NOMO-1 treated with DMSO at 0.1 percent for 48 hours (cell line): ENCODE measurements around the gene ZNF423.

Source experiments
- DNase-seq: peaks from one replicate; lab custom pipeline; 2025; ENCODE audit not compliant: unreplicated experiment; lab: John Stamatoyannopoulos, UW

ZNF423 gene

DNA sequence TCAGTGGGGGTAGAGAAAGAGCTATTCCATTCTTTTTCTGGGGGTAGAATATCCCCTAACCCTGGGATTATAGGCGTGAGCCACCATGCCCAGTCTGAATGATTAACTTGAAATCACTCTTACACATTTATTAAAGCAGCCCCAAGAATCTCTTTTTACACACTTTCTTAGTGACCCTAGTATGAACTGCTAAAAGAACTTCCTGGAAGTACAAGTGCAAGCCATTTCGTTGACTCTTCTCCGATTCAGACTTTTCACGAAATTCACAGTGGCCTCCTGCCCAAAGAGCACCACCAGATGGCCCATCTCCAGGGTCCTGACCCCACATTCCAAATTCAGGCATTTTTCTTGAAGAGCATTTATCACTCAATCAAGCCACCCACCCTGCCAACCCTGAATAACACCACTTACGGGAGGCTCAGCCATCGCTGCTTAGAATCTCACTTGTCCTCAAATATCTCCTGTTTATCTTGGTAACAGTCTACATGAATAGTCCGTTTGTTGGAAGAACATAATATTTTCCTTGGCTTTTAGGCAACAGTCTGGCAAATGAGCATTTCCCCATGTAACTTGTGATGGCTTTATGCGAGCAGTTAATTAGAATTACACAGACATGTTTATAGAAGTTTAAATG, 28.0 kb downstream of the ZNF423 start:
- DNase-seq = no peak

DNA sequence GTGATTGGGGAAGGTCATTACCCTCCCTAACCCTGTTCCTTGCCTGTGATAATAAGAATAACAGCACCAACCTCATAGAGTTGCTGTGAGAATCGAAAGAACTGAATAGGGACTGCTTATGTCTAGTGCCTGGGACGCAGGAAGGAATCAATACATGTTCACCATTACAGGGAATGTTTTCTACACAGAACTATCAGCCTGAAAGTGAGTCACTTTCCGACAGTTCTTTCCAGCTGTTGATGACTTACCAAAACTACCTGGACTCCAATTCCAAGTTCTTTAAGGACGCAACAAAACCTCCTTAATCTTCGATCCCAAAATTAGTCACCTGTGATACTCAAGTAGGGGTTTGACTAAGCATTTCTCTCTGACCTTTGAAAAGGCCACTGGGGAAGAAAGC, 29.4 kb downstream of the ZNF423 start:
- no peak for DNase-seq

DNA sequence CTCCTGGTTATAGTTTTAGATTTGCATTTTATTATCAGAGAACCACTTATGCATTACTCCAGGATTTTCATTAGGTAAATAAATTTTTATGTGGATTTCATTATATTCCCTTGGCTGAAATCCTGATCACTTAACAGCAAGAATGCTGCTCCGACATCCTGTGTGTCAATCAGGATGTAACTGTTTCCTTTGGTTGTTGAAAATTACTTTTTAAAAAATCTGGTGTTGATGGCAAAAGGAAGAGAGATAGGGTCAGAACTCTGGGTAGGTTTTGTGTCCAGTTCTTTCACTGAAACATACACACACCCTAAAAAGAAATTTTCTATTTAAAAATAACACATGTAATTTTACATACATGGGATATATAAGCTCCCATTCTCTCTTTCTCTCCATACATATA, 30.9 kb downstream of the ZNF423 start:
- no peak for DNase-seq

DNA sequence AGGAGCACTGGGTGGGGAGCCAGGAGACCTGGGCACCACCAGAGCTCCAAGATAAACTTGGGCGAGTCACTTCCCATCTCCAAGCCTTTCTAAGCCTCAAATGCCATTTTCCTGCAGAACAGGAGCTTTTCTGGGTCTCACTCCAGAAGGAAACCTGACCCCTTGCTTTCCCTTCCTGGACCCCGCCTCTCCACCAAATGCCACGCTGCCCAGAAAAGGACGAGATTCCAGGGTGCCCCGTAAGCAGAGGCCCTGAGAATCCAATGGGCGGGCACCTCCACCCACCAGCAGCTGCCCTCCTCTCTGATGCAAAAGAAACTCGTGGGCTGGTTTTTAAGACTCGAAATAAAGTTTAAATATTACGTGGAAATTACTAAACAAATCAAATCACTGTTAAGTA, 31.3 kb downstream of the ZNF423 start:
- no peak for DNase-seq

DNA sequence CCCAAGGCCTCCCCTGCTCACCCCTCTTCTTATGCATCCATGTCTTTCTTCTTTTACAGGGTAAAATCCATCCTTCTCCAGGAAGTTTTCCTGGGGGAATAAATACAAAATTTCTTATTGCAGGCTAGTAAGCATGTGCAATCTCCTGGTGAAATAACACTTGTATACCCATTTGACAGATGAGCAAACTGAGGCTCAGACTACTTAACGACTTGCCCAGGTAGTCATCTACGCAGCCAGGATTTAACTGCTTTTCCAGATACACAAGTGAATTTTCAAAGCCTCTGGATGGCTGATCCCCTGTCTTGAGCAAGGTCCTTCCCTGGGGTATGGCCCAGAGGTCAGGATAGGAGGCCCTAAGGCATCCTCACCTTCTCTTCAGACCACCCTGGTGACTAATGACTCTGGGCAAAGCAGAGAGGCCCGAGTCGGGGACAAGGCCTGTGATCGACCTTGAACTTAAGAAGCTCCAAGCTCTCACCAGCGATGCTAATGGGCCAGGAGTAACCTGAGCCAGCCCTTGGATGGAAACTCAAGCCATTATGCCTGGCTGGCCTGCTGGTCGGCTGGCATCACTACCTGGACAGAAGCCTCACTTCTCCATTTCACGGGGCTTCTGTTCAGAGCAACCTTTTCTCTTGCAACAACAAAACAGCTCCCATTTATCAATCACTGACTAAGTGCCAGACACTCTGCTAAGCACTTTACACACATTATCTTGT, 33.1 kb downstream of the ZNF423 start:
- no peak for DNase-seq

DNA sequence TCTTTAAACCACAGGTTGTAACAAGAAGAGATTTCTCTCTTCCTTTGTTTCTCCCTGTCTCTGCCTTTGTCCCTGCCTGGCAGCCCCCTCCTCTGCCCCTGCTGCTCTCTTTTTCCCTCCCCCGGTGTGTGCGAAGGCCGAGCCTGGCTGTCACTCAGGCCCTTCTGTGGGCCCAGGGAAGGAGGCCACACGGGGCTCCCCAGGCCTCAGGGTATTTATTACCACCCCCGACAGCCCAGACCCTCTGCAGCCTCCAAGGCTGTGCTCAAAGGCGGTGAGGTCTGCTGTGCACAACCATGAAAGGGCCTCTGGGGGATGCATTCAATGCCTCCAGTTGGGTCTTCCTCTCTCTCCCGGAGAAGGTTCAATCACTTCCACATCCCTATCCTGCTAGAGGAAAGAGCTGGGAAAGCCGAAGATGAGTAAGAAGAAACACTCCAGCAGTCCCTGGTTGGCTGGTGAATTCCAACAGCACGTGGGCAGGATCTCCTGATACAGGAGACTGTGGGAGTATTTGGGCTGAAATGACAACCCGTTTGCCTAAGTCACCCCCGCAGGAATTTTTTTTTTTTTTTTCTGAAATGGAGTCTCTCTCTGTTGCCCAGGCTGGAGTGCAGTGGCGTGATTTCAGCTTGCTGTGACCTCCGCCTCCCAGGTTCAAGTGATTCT, 34.2 kb downstream of the ZNF423 start:
- DNase-seq = no peak

DNA sequence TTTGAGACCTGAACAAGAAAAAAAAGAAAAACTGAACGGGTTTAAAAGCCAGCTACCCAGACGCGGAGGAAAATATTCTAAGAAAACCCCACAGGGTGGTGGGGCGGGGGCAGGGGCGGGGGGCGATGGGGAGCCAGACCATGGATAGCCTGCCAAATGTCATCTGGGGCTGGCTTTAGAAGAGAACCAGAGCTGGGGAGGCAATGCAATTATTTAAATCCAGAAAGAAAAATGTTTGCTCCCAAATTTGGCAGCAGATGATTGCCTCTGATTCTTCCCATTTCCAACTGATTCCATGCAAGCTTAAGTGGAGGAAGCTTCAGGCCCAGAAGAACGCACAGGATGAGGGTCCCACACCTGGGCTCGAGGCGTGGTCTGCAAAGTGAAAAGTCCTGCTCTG, 34.8 kb downstream of the ZNF423 start:
- no peak for DNase-seq

DNA sequence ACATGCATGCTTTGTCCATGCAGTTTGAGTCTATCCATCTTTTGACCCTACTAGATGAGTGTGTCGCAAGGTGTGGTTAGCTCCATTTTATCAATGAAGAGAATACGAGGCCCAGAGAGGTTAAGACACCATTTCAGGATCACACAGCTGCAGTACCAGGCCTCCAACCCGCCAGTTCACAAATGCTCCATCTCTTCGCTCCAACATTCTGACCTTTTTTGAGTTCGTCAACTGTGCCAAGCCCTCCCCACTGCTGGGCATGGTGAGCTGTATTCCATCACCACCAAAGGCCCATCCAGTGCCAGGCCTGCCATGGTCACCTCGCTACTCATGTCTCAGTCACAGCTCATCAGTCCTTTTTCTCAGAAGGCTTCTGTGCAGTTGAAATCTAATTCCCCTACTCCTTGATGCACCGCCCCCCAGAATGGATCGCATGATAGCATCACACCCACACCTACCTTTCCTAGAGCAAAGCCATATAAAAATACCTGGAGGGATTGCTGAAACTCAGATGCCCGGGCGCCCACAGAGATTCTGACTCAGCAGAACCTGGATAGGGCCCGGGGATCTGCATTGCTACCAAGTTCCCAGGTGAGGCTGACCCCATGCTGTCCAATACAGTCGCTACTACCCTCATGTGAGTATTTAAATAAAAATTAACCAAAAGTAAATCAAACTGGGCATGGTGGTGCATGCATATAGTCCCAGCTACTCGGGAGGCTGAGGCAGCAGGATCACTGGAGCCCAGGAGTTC, 38.0 kb downstream of the ZNF423 start:
- no peak for DNase-seq

DNA sequence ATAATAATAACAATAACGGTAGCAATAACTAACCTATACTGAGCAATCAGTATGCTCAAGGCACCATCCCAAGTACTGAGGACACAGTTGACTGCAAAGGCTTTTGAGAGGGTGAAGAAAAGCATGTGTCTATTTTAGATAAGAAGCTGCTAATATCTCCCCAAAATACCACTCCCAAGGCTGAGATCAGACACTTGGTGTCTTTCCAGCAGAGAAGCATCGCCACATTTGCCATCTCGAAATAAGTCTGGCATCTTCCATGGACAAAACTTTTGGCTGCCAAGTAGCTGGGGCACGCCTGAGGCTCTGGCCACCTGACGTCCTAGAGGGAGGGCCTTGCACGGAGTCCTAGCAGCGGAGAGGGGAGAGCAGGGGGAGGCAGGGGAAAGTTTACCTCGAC, 39.0 kb downstream of the ZNF423 start:
- DNase-seq = no peak

DNA sequence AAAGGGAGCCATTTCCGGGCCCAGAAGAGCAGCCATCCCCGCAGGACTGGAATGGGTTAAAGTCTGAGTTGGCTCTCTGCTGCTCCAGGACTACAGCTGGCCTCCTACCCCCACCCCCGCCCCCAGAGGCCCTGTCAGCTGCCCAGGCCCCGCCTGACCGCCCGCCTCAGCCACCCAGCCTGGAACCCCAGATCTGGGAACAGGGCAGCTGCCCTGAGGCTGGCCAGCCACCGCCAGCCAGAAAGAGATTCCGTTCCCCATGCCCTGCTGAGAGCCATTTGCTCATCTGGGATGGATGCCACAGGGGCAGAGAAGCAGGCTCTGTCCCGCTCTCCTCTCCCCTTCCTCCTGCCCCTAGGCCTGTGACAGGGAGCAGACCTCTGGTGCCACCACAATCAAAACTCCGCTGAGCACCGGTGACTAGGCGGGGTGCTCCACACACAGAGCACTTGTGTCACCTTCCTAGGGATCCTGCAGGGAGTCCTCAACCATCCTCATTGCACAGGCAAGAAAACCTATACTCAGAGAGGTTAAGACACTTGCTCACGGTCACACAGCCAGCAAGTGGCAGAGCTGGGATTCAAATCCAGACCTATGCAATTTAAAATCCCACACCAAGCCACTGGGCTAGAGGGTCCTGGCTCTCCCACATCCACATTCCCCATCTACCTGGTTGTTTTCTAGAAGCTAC, 44.1 kb downstream of the ZNF423 start:
- DNase-seq = no peak

DNA sequence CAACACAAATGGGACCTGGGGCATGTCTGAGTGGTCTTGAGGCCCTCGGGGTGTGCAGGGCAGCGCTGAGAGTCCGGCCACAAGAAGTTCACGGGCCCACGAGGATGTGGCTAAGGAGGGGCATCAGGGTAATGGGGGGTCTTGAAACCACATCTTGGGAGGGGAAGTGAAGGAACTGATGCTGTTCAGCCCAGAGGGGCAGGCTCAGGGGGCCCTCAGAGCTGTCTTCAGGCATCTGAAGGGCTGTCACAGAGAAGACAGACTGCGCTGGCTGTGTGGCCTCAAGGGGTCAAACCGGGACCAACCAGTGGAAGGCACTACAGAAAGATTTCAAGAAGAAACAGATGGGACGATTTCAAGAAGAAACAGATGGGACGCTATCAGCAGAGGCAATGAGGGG, 45.1 kb downstream of the ZNF423 start:
- no peak for DNase-seq

DNA sequence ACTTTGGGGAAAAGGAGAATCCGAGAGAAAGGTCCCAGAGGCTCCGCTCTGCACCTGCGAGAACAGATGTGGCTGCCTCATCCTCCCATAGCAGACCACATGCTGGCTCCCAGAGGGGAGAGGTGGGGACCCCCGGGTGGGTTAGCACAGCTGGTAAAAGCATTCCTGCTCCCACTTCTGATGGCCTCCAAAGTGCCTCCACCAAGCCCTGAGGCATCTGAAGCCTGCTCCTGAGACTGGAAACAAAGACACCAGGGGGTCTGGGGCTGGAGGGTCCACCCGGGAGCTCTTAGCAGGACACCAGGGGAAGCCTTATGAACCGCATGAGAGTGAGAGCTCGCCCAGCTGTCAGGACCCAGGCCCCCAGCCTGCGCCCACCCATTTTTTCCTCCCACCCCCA, 46.4 kb downstream of the ZNF423 start:
- DNase-seq = no peak

DNA sequence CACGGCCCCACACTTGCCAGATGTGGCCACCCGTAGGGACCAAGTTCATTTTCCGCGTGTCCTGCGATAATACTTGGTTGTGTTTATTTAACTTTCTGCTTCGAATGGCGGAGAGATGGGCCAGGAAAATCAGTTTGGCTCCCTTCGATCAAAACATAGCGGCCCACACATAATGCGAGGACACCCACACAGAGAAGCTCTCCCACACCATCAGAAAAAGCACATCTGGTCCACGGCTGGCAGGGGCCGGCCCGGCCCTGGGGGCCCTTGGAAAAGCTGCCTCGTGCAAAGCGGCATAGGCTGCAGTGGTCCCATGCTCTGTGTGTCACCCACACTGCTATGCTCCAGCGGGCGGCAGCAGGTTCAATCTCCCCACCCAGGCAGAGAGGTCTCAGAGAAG, 46.9 kb downstream of the ZNF423 start:
- DNase-seq = no peak

DNA sequence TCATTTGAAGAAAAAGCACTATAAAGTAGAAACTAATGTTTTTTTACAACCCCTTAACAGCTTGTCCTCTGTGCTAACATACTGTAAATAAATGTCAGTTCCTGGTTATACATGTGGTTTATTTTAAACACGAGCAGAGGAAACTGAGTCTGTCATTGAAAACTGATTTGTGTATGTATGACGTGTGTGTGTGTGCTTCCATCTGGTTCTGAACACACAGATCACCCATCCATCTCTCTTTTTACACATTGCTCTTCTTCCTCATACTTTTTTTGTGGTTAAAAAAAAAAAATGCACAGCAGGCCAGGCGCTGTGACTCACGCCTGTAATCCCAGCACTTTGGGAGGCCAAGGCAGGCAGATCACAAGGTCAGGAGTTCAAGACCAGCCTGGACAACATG, 49.5 kb downstream of the ZNF423 start:
- DNase-seq = peak; percentile 21

DNA sequence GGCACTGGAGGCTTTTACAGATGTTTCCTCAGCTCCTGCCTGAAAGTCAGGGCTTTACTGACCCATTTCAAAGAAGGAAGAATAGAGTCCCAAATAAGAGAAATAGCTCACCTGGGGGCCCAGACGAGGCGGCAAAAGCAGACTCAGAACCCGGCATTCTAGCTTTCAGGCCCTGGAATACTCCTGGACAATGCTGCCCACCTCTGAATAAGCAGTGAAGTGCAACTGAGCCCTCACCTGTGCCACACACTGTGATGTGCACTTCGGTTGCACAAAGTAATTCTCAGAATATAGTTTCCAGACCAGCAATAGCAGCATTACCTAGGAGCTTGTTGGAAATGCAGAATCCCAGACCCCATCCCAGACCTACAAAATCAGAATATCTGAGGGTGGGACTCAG, 54.6 kb downstream of the ZNF423 start:
- DNase-seq = no peak

DNA sequence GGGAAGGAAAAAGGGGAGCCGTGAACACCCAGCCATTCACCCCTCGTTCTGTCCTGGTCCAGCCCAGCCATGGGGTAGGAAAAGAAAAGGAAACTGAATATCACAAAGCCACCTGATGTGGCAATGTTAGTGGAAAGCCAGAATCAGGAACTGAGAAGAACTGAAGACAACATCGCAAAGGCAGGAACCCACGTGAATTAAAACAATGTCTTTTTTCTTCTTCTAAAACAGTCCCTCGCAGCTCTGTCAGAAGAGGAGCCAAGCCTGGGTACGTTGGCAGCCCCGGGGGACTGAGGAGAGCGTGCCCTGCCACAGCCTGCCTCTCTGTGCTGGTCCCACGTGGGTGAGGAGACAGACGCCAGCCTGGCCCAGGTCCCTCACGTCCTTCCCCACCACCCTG, 55.0 kb downstream of the ZNF423 start:
- peak; percentile 47 for DNase-seq

DNA sequence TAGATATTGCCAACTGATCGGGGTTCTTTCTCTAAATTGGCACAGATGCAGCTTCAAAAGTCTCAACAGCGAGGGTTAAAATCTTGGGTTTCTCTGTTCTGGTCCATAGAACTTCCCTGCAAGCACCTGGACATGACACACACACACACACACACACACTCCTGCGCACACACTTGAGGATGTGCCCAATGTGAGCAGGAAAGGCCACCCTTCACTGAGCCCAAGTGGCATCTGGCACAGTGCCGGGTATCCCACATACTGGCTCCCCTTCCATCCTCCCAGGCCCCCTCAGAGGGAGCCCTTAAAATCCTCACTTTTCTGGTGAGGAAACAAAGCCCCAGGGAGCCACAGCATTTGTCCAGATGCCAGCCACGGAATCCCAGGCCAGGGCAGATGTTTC, 55.5 kb downstream of the ZNF423 start:
- DNase-seq = no peak

DNA sequence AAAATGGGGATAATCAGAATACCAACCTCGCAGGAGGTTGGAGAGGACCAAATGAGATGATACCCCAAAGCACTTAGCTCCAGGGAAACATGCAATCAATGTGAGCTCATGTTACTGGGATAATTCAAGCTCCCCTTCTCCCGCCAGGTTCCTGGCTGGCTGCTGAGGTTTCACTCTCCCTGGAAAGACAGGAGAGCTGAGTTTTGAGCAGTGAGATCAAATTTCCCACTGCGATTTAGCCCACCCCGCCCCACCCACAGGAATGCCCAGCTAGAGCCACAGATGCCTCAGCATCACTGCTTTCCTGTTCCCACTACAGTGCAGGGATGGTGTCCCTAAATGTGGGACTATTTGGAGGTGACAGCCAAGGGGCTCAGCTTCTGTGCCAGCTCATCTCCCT, 56.7 kb downstream of the ZNF423 start:
- no peak for DNase-seq

DNA sequence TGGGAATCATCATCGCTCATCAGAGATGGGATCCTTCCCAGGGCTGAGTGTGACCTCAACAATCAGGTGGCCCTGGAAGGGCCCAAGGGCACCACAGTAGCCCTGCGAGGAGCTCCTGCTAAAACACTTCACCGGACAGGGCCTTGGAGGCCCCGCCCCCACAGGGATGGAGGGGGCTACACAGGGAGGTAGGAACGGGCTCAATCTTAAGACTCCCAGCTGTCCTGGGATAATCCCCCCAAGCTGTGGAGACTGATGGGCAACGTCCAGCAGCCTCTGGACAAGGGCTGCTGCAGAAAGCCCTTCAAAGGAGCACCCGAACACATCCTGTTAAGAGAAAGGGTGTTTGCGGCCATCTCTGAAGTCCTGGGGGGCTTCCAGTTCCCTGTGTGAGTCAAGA, 60.4 kb downstream of the ZNF423 start:
- DNase-seq = no peak

DNA sequence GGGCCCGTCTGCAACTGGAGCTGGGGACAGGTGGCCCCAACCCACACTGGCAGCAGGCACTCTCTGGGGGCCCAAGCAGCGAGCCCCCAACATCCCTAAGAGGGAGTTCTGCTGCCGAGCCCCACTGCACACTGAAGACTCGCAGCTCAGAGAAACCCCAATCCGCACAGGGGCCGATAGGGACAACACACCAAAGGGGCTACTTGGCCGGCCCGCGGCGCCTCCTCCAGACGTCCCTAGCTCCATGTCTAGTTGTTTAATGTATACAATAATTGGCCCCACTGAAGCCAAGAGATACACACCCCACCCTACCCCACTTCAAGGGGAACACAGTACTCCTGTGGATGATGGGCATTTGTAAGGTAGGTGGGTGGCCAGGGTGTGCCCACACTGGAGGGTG, 62.7 kb downstream of the ZNF423 start:
- DNase-seq = no peak

DNA sequence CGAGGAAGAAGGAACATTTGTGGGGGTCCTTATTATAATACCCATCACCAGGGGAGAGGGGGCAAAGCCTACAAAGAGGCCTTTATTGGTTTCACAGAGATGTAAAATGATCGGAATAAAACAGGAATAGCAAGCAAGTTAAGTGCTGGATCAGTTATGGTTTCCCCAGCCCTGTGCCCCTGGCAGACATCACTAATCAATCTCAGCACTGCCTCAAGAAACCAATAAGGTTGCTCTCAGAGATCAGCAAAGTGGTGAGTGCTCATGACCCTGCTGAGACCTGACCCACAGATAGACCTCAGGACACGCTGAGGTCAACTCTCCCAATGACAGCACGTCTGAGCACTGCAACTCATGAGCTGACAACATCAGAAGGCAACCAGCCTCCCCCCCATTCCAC, 66.3 kb downstream of the ZNF423 start:
- no peak for DNase-seq
